D721Med (cell line): Measurements from ENCODE around the gene FBXL5.

ENCODE experiments used
- DNase-seq: peaks from one replicate; pipeline ENCODE4 v3.0.0; 2011; ENCODE audit warnings: low spot score; ENCODE audit not compliant: insufficient read length
- FAIRE-seq: peaks from 2 replicates; lab custom pipeline; 2011; peaks lifted over from hg19 to GRCh38; lab: Jason Lieb, UNC
- TF ChIP-seq, protein P1 (sequence below): IDR thresholded peaks from 2 replicates; pipeline ENCODE4 v1.5.1; 2012; ENCODE audit warnings: mild to moderate bottlenecking, control low read depth; ENCODE audit not compliant: insufficient read depth; ENCODE audit errors: missing control alignments

FBXL5 gene

DNA sequence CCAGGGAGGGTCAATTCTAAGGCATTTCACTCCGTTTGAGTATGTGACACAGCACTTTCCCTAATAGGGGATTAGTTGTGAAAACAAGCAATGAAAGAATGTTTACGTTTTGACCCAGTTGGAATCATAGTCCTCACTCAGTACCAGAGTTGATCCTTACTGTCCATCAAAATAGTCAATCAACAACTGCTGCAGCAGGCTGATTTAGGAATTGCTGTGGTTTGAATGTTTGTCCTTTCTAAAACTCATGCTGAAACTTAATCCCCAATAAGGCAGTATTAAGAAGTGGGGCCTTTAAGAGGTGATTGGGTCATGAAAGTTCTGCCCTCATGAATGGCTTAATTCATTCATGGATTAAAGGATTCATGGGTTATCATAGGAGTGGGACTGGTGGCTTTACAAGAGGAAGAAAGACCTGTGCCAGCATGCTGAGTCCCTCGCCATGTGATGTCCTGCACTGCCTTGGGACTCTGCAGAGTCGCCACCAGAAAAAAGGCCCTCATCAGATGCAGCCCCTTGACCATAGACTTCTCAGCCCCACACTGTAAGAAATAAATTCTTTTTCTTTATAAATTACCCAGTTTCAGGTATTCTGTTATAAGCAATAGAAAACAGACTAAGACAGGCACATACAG is 3.1 kb upstream of the FBXL5 start:
- FAIRE-seq, result no peak
- no peak for DNase-seq

DNA sequence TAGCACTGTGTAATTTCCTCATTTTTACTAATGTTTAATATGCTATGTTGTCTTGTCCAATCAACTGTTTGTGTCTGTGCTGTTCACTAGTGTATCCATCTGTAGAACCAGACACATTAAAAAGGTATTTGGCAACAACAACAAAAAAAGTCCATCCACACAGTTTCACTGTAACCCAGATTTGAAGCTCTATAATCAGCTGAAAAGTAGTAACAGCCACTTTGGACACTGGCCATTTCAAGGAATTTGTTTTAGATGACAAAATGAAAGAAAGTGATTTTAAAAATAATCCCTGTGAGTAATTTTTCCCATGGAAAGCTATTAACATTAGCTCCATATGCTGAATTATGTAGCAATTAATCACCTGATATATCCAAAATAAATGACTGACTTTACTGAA is 2.2 kb upstream of the FBXL5 start:
- FAIRE-seq, result no peak
- TF ChIP-seq, protein P1, sequence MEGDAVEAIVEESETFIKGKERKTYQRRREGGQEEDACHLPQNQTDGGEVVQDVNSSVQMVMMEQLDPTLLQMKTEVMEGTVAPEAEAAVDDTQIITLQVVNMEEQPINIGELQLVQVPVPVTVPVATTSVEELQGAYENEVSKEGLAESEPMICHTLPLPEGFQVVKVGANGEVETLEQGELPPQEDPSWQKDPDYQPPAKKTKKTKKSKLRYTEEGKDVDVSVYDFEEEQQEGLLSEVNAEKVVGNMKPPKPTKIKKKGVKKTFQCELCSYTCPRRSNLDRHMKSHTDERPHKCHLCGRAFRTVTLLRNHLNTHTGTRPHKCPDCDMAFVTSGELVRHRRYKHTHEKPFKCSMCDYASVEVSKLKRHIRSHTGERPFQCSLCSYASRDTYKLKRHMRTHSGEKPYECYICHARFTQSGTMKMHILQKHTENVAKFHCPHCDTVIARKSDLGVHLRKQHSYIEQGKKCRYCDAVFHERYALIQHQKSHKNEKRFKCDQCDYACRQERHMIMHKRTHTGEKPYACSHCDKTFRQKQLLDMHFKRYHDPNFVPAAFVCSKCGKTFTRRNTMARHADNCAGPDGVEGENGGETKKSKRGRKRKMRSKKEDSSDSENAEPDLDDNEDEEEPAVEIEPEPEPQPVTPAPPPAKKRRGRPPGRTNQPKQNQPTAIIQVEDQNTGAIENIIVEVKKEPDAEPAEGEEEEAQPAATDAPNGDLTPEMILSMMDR, result no peak
- DNase-seq, result no peak

More for the DNA sequence above, 3.1 kb upstream of the FBXL5 start:
- TF ChIP-seq, protein P1, result no peak

DNA sequence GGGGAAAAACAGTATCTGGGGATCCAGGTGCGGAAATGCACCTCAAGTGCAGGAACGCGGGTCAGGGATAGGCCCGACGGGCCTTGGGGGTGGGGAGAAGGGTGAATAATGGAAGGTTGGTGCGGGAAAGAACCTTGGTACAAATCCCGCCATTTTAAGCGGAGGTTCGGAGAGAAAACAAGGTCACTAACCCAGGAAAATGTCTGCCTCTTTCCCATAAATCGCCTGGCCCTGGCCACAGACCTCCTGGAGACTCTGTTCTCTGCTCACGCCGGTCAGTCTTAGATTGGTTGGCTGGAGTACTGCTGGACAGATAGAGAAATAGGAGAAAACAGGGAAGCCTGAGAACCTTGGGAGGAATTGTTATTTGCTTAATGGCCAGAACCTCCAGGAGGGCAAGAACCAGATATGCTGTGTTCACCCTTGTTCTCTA is 897 bp upstream of the FBXL5 start:
- FAIRE-seq (no peak), DNase-seq (no peak)
- TF ChIP-seq, protein P1, result no peak

DNA sequence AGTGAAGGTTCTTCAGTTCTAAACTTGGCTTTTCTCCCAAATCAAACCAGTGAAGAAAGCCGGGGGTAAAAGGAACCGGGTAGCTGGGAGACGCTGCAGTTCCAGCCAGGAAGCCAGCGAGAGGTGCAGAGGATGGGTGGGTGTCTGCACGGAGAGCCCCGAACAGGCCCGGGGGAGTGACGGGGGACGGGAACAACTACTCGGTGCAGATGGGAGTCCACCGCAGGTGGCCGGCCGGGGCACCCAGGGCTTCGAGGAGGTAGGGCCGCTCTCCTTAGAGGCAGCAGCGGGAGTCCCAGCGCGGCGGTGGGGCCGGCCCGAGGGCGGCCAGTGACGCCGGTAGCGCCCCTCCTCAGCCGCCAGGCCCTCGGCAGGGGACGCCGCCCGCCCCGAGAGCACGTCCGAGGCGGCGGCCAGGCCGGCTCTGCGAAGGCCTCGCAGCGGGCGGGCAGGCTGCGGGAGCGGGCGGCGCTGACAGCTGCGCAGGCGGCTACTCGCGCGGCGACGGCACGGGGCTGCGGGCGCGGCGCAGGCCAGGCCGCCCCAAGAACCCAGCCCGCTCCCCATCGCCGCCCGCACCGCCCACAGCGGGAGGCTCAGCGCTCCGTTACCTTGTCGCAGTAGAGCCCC is 449 bp downstream of the FBXL5 start:
- TF ChIP-seq, protein P1, result no peak
- FAIRE-seq (no peak), DNase-seq (no peak)

DNA sequence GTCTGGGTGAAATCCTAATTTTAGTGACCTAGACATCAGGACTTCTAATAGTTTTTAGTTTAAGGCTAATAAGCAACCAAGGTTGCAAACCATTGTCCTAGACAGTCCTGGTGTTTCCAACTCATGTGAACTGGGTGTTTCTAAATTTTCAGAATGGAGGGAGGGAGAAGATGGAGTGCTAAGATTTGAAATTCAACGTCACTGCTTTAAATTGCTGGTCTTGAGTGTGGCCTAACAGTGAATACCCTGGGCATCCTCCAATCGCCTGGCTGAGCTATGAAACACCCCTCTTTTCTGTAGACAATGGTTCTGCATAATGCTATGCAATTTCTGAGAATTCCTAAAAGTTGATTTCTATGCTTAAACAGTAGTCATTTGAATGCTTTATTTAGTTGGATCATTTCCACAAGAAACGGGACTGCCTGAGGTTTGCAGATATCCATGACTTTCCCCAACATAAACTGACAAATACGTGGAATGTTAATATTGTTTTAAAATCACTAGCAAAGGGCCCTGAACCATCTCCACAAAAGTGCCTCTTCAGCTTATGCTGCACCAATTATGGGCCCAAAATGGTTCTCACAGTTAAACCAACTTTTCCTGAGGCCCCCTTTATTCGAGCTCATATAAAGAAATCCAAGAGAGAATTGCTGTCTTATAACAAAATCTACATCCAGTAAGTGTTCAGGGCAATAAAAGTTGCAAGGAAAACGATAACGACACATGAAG is 1.1 kb downstream of the FBXL5 start:
- DNase-seq, result no peak
- FAIRE-seq, result no peak
- TF ChIP-seq, protein P1, result no peak

DNA sequence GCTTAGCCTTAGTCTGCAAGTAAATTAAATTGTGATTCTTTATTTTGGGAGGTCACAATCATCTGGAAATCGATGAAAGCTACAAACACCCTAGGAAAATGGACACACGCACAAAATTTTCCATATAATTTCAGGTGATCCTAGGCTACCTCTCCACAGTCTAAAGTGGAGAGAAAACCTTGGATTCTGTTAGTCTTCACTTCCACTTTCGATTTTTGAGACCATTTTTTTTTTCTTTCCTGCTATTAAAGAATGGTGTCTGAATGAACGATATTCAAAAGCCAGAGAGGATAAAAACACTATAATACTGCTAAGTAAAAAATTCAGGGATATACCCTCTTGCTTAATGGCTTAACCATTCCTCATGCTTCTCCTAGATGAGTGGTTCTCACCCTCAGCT is 1.7 kb downstream of the FBXL5 start:
- no peak for DNase-seq
- FAIRE-seq, result no peak
- TF ChIP-seq, protein P1, result no peak
